GM12878 (cell line): ENCODE data around the gene LIPA. TPM values are rescaled to one million over a fixed set of nuclear protein-coding genes. Genes with fewer than 3 reads are reported as not detected.

Experiments
- ATAC-seq: fragments of 200-7000 bp; cut with Tn5 transposase; 3 replicates; pipeline ENCODE4 v1.9.1; 2020; ENCODE audit warnings: mild to moderate bottlenecking, moderate library complexity
- BruUV-seq: library from RNA; stranded (reverse); fragments of 400-500 nt; replicated peaks from 2 replicates; lab custom pipeline; 2021; lab: Mats Ljungman, UMichigan
- CTCF ChIA-PET: fragments of 300-600 bp; sonication (Branson Sonifier 250); formaldehyde crosslinking; extraction: SDS; loops from one replicate; lab custom pipeline; 2021; ENCODE audit warnings: inconsistent platforms; lab: Yijun Ruan, JAX
- POLR2A ChIA-PET: fragments of 350-600 bp; formaldehyde crosslinking; extraction: SDS; loops from one replicate; lab custom pipeline; 2021; ENCODE audit warnings: inconsistent platforms; lab: Charles Lee
- RAD21 ChIA-PET: fragments of 300-600 bp; sonication (Branson Sonifier 250); formaldehyde crosslinking; loops from one replicate; lab custom pipeline; 2023; ENCODE audit warnings: antibody characterized with exemption; ENCODE audit not compliant: unreplicated experiment; lab: Charles Lee
- SMC1A ChIA-PET: fragments of 300-600 bp; sonication (Branson Sonifier 250); formaldehyde crosslinking; loops from one replicate; lab custom pipeline; 2023; ENCODE audit not compliant: unreplicated experiment, uncharacterized antibody; lab: Charles Lee
- DNase-seq: peaks from one replicate; pipeline ENCODE4 v3.0.0-alpha.2; 2011; ENCODE audit warnings: low read depth, low spot score
- FAIRE-seq: peaks from 3 replicates; lab custom pipeline; 2011; peaks lifted over from hg19 to GRCh38; lab: Jason Lieb, UNC
- H2AFZ ChIP-seq: 2 replicates; pipeline ENCODE4 v1.6.0; 2011; ENCODE audit warnings: low read depth, low read length, control low read depth; ENCODE audit not compliant: control insufficient read depth
- H3K27ac ChIP-seq: 2 replicates; pipeline ENCODE4 v1.5.1; 2011; ENCODE audit warnings: control low read depth; ENCODE audit not compliant: control insufficient read depth, insufficient read depth
- H3K27me3 ChIP-seq, 2 experiments: replicated peaks in 1 of 2; 2 replicates each; pipeline versions ENCODE4 v1.6.0 to v1.6.1; 2011; ENCODE audit warnings: low read length in 1 of 2; ENCODE audit not compliant: control insufficient read depth in 2 of 2, insufficient read depth in 2 of 2
- H3K36me3 ChIP-seq, 2 experiments: 2 replicates each; pipeline ENCODE4 v1.5.1; 2011; ENCODE audit warnings: low read length in 1 of 2; ENCODE audit not compliant: control insufficient read depth in 2 of 2, insufficient read depth in 2 of 2
- H3K4me1 ChIP-seq: 2 replicates; pipeline ENCODE4 v1.6.1; 2011; ENCODE audit warnings: mild to moderate bottlenecking, low read length, moderate library complexity, mixed read lengths; ENCODE audit not compliant: control insufficient read depth, insufficient read depth
- H3K4me2 ChIP-seq: 2 replicates; pipeline ENCODE4 v1.6.0; 2011; ENCODE audit warnings: control low read depth; ENCODE audit not compliant: control insufficient read depth, insufficient read depth
- H3K4me3 ChIP-seq: fragments of 200-600 bp; sonication (generic); 2 replicates; pipeline ENCODE4 v1.5.1; 2016
- H3K79me2 ChIP-seq: 2 replicates; pipeline ENCODE4 v1.6.0; 2011; ENCODE audit warnings: low read length; ENCODE audit not compliant: control insufficient read depth, insufficient read depth
- H3K9ac ChIP-seq: 2 replicates; pipeline ENCODE4 v1.8.0; 2011; ENCODE audit warnings: low read length, control low read depth, mixed read lengths; ENCODE audit not compliant: control insufficient read depth, insufficient read depth
- H3K9me3 ChIP-seq: replicated peaks from 3 replicates; pipeline ENCODE4 v1.5.1; 2011; ENCODE audit warnings: mild to moderate bottlenecking, low read length; ENCODE audit not compliant: control insufficient read depth, insufficient read depth
- H4K20me1 ChIP-seq: 2 replicates; pipeline ENCODE4 v1.6.0; 2011; ENCODE audit not compliant: control insufficient read depth, insufficient read depth
- EGR1 ChIP-seq, 2 experiments: IDR thresholded peaks; 1 replicate in 1 of 2; 2 replicates in 1 of 2; pipeline ENCODE4 v1.6.1; 2011 to 2012; ENCODE audit warnings: low read depth in 2 of 2, low read length in 2 of 2, borderline replicate concordance in 1 of 2, mild to moderate bottlenecking in 1 of 2, moderate library complexity in 1 of 2
- ESRRA ChIP-seq: IDR thresholded peaks from 2 replicates; pipeline ENCODE4 v1.6.1; 2012; ENCODE audit warnings: mild to moderate bottlenecking, low read length, improper control_type of control experiment
- HDGF ChIP-seq: fragments of 450-650 bp; IDR thresholded peaks from 2 replicates; pipeline ENCODE4 v1.6.1; 2016; ENCODE audit warnings: antibody characterized with exemption
- IKZF1 ChIP-seq: fragments of 450-650 bp; conservative IDR thresholded peaks from 2 replicates; pipeline ENCODE4 v1.6.1; 2017; ENCODE audit warnings: antibody characterized with exemption, mild to moderate bottlenecking
- MTA2 ChIP-seq: fragments of 450-650 bp; IDR thresholded peaks from 2 replicates; pipeline ENCODE4 v1.6.1; 2016; ENCODE audit warnings: low read depth, mild to moderate bottlenecking, moderate library complexity
- RCOR1 ChIP-seq: conservative IDR thresholded peaks from 2 replicates; pipeline ENCODE4 v1.6.1; 2012; ENCODE audit warnings: low read depth, low read length, improper control_type of control experiment
- SUZ12 ChIP-seq: fragments of 200-600 bp; sonication (generic); IDR thresholded peaks from one replicate; pipeline ENCODE4 v1.6.1; 2018; ENCODE audit warnings: antibody characterized with exemption, mild to moderate bottlenecking; ENCODE audit not compliant: unreplicated experiment
- WGBS: methylation state at CpG from one replicate; pipeline ENCODE4 v1.1.6; 2016; ENCODE audit warnings: low lambda C conversion rate; ENCODE audit not compliant: insufficient replicate concordance, insufficient coverage; ENCODE audit errors: missing lambda C conversion rate; 5-methylcytosine and 5-hydroxymethylcytosine counted together
- in situ Hi-C: fragments of 300-500 bp; cut with MboI; formaldehyde crosslinking; loops from 9 replicates; pipeline ENCODE4 v1.14.3; 2018; ENCODE audit warnings: mixed read lengths
- intact Hi-C: fragments of 100-400 bp; cut with micrococcal nuclease; formaldehyde crosslinking; loops from one replicate; pipeline ENCODE4 v1.14.2; 2022; ENCODE audit not compliant: unreplicated experiment
- polyA plus RNA-seq, 11 experiments: library from polyadenylated mRNA; depleted of rRNA in 4 of 11; unstranded in 6 of 11; stranded (reverse) in 5 of 11; fragments of >200 nt; fragmentation: Nextera tagmentation in 4 of 11; fragmentation: Illumina TruSeq in 1 of 11; extraction: Ambion mirVana in 4 of 11; extraction: Trizol in 1 of 11; gene quantifications; 1 replicate in 1 of 11; 2 replicates in 10 of 11; pipeline versions ENCODE4 v1.2.1 to v1.2.3, GENCODE V29; 2011 to 2016; ENCODE audit warnings: inconsistent platforms in 2 of 11, missing spikeins in 2 of 11, low read depth in 1 of 11
- total RNA-seq, 4 experiments: library from RNA; depleted of rRNA in 3 of 4; stranded (reverse); fragments of >200 nt in 3 of 4; fragmentation: Illumina TruSeq in 1 of 4; extraction: Trizol in 1 of 4; gene quantifications; 2 replicates each; pipeline versions ENCODE4 v1.2.1 to v1.2.3, GENCODE V29; 2013 to 2021
- TF ChIP-seq, protein P1 (sequence below): fragments of 450-650 bp; IDR thresholded peaks from 2 replicates; pipeline ENCODE4 v1.6.1; 2017; ENCODE audit warnings: antibody characterized with exemption, mild to moderate bottlenecking, moderate library complexity
- TF ChIP-seq, protein P2 (sequence below): fragments of 450-650 bp; conservative IDR thresholded peaks from 2 replicates; pipeline ENCODE4 v1.6.1; 2017; ENCODE audit warnings: mild to moderate bottlenecking, moderate library complexity
- TF ChIP-seq, protein P3 (sequence below): IDR thresholded peaks from 2 replicates; pipeline ENCODE4 v1.6.1; 2011; ENCODE audit warnings: borderline replicate concordance, low read depth, mild to moderate bottlenecking, moderate library complexity, mixed read lengths, low read length; ENCODE audit not compliant: insufficient read depth; ENCODE audit errors: extremely low read length
- TF ChIP-seq, protein P4 (sequence below): fragments of 450-650 bp; IDR thresholded peaks from 2 replicates; pipeline ENCODE4 v1.6.1; 2018; ENCODE audit warnings: mild to moderate bottlenecking, low read depth, moderate library complexity; ENCODE audit not compliant: partially characterized antibody

LIPA gene
- total and polyA plus RNA-seq, 10 of the 15 experiments (the other 5 are each of a cell fraction or from before 2014, with no cell fraction given): 31.1 to 50.3 (median 39.5) TPM

DNA sequence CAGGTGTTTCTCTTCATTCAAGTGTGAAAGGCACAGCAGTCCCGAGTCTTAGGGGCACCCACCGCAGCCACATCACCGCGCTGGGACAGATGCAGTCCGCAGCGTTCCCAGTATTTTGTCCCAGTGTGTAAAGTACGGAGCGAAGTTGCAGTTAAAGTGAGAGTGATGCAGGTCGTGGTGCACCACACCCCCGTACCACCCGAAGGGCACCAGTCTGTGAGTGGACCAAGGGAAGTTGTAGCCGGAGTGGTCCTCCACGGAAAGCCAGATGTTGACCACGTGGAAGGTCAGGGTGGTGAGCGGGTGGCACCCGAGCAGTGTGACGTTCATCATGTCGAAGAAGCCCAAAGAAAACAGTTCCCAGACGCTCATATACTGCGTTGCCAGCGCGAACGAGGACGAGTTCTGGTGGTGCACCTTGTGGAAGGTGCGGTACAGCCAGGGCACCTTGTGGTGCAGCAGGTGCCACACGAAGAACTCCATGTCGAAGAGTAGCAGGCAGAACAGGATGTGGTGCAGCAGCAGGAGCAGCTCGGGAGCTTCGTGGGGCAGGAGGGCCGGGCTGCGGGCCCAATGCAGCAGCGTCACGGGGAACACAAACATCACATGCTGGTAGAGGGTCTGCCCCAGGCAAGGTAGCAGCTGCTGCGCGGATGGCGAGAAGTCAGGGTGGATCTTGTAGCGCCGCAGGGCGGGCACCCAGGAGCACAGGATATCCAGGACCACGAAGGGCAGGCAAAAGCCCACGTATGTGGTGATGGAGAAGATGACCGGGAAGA is 45.0 kb downstream of the LIPA start:
- peaks cover 24% of the 10 kb centered on the region for H3K4me1 ChIP-seq
- H4K20me1 ChIP-seq: no peaks in the 10 kb centered on the region
- peak overlapping the region; percentile 51 for H3K4me2 ChIP-seq
- SMC1A ChIA-PET: interaction anchor here (0.6 to 6.7 kb wide), 11 partner anchors 12 to 518 kb away, joined by 3 to 72 read pairs (median 5); no protein-coding TSS in a partner anchor
- in situ Hi-C loops (no loop called here), intact Hi-C loops (no loop called here)
- H3K9ac ChIP-seq: no peak overlapping the region
- POLR2A ChIA-PET: no interaction called here
- CTCF ChIA-PET: interaction anchor here (1.0 to 4.6 kb wide), 12 partner anchors 9 to 519 kb away, joined by 3 to 45 read pairs (median 6); no protein-coding TSS in a partner anchor
- no peaks in the 10 kb centered on the region for H3K79me2 ChIP-seq
- H2AFZ ChIP-seq: peak overlapping the region; percentile 63
- FAIRE-seq (no peak), ATAC-seq (peak; percentile 39), DNase-seq (no peak)
- H3K27me3 ChIP-seq: peaks cover 8 to 26% of the 10 kb centered on the region in 2 experiments
- H3K27ac ChIP-seq: no peak overlapping the region
- H3K36me3 ChIP-seq: no peaks in the 10 kb centered on the region
- H3K9me3 ChIP-seq: no peaks in the 10 kb centered on the region
- no TSS peak for BruUV-seq
- peak overlapping the region; percentile 66; the same call in 1 of the 2 replicates for H3K4me3 ChIP-seq
- 6% methylated on average over 41 of the region's 42 CpGs for WGBS
- RAD21 ChIA-PET: interaction anchor here (1.0 to 5.2 kb wide), 9 partner anchors 39 to 371 kb away, joined by 3 to 46 read pairs (median 5); no protein-coding TSS in a partner anchor
- TF ChIP-seq HDGF (no peak), EGR1 (IDR thresholded peaks at IDR 0.05; ENCODE audit: borderline replicate concordance in 1 of 2, low read depth in 2 of 2, low read length in 2 of 2) (no peak), ESRRA (no peak), SUZ12 (no peak), MTA2 (no peak), IKZF1 (no peak), RCOR1 (no peak)
- TF ChIP-seq, protein P1, sequence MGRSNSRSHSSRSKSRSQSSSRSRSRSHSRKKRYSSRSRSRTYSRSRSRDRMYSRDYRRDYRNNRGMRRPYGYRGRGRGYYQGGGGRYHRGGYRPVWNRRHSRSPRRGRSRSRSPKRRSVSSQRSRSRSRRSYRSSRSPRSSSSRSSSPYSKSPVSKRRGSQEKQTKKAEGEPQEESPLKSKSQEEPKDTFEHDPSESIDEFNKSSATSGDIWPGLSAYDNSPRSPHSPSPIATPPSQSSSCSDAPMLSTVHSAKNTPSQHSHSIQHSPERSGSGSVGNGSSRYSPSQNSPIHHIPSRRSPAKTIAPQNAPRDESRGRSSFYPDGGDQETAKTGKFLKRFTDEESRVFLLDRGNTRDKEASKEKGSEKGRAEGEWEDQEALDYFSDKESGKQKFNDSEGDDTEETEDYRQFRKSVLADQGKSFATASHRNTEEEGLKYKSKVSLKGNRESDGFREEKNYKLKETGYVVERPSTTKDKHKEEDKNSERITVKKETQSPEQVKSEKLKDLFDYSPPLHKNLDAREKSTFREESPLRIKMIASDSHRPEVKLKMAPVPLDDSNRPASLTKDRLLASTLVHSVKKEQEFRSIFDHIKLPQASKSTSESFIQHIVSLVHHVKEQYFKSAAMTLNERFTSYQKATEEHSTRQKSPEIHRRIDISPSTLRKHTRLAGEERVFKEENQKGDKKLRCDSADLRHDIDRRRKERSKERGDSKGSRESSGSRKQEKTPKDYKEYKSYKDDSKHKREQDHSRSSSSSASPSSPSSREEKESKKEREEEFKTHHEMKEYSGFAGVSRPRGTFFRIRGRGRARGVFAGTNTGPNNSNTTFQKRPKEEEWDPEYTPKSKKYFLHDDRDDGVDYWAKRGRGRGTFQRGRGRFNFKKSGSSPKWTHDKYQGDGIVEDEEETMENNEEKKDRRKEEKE: no peak
- TF ChIP-seq, protein P2, sequence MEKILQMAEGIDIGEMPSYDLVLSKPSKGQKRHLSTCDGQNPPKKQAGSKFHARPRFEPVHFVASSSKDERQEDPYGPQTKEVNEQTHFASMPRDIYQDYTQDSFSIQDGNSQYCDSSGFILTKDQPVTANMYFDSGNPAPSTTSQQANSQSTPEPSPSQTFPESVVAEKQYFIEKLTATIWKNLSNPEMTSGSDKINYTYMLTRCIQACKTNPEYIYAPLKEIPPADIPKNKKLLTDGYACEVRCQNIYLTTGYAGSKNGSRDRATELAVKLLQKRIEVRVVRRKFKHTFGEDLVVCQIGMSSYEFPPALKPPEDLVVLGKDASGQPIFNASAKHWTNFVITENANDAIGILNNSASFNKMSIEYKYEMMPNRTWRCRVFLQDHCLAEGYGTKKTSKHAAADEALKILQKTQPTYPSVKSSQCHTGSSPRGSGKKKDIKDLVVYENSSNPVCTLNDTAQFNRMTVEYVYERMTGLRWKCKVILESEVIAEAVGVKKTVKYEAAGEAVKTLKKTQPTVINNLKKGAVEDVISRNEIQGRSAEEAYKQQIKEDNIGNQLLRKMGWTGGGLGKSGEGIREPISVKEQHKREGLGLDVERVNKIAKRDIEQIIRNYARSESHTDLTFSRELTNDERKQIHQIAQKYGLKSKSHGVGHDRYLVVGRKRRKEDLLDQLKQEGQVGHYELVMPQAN: no peak
- TF ChIP-seq, protein P3, sequence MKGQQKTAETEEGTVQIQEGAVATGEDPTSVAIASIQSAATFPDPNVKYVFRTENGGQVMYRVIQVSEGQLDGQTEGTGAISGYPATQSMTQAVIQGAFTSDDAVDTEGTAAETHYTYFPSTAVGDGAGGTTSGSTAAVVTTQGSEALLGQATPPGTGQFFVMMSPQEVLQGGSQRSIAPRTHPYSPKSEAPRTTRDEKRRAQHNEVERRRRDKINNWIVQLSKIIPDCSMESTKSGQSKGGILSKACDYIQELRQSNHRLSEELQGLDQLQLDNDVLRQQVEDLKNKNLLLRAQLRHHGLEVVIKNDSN: no peak
- TF ChIP-seq, protein P4, sequence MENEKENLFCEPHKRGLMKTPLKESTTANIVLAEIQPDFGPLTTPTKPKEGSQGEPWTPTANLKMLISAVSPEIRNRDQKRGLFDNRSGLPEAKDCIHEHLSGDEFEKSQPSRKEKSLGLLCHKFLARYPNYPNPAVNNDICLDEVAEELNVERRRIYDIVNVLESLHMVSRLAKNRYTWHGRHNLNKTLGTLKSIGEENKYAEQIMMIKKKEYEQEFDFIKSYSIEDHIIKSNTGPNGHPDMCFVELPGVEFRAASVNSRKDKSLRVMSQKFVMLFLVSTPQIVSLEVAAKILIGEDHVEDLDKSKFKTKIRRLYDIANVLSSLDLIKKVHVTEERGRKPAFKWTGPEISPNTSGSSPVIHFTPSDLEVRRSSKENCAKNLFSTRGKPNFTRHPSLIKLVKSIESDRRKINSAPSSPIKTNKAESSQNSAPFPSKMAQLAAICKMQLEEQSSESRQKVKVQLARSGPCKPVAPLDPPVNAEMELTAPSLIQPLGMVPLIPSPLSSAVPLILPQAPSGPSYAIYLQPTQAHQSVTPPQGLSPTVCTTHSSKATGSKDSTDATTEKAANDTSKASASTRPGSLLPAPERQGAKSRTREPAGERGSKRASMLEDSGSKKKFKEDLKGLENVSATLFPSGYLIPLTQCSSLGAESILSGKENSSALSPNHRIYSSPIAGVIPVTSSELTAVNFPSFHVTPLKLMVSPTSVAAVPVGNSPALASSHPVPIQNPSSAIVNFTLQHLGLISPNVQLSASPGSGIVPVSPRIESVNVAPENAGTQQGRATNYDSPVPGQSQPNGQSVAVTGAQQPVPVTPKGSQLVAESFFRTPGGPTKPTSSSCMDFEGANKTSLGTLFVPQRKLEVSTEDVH: no peak
